PFSK-1 (cell line): ENCODE measurements around the gene STARD7.

Experiments
- FOXP2 ChIP-seq: optimal IDR thresholded peaks from 2 replicates; pipeline ENCODE3; 2011; ENCODE audit warnings: borderline replicate concordance, control low read depth, inconsistent platforms; ENCODE audit not compliant: insufficient read depth; ENCODE audit errors: extremely low read length, extremely low read depth
- POLR2AphosphoS5 ChIP-seq: IDR thresholded peaks from 2 replicates; pipeline ENCODE4 v1.6.1; 2012; ENCODE audit warnings: low read depth, mild to moderate bottlenecking, control low read depth, low read length, moderate library complexity
- REST ChIP-seq, 2 experiments: IDR thresholded peaks; 2 replicates each; pipeline versions ENCODE4 v1.6.1 to v1.8.0; 2011 to 2012; ENCODE audit warnings: low read depth in 2 of 2, low read length in 2 of 2, control low read depth in 1 of 2, inconsistent platforms in 1 of 2, mild to moderate bottlenecking in 1 of 2, moderate library complexity in 1 of 2; ENCODE audit not compliant: insufficient read depth in 1 of 2
- TAF1 ChIP-seq: IDR thresholded peaks from 2 replicates; pipeline ENCODE4 v1.6.1; 2012; ENCODE audit warnings: low read length, control low read depth, borderline replicate concordance; ENCODE audit not compliant: insufficient read depth

GRCh38 chr2:96233436-96233835, 24.8 kb upstream of the STARD7 start:
- TF ChIP-seq POLR2AphosphoS5 (no peak), FOXP2 (no peak), REST (IDR thresholded peaks at IDR 0.05; ENCODE audit: insufficient read depth in 1 of 2, low read depth in 2 of 2, low read length in 2 of 2) (no peak), TAF1 (no peak)
